Ascending aorta (tissue), 2 donors: ENCODE measurements around the gene IL1RAP. TPM values are rescaled to one million over a fixed set of nuclear protein-coding genes. Genes with fewer than 3 reads are reported as not detected.

Experiments
- DNase-seq, 2 donors: peaks; one replicate each; pipeline ENCODE4 v3.0.0-alpha.2; 2019; ENCODE audit warnings: low spot score in 2 of 2
- H3K27ac ChIP-seq, 2 donors: fragments of 200-600 bp; sonication (generic); one replicate each; pipeline ENCODE4 v1.5.1; 2016 to 2017; ENCODE audit warnings: mild to moderate bottlenecking in 1 of 2
- H3K27me3 ChIP-seq: fragments of 200-600 bp; sonication (generic); one replicate; pipeline ENCODE4 v1.5.1; 2017
- H3K36me3 ChIP-seq, 2 donors: fragments of 200-600 bp; sonication (generic); one replicate each; pipeline ENCODE4 v1.5.1; 2016
- H3K4me1 ChIP-seq, 2 donors: fragments of 200-600 bp; sonication (generic); one replicate each; pipeline ENCODE4 v1.5.1; 2016 to 2017; ENCODE audit warnings: mild to moderate bottlenecking in 1 of 2
- H3K4me3 ChIP-seq, 2 donors: fragments of 200-600 bp; sonication (generic); one replicate each; pipeline ENCODE4 v1.5.1; 2016 to 2017; ENCODE audit warnings: mild to moderate bottlenecking in 1 of 2
- H3K9me3 ChIP-seq, 2 donors: fragments of 200-600 bp; sonication (generic); one replicate each; pipeline ENCODE4 v1.5.1; 2016
- intact Hi-C: fragments of 100-400 bp; cut with DNase I; formaldehyde crosslinking; loops from one replicate; pipeline ENCODE4 v1.15.1; 2023
- total RNA-seq: library from RNA; depleted of rRNA; stranded (reverse); fragments of >200 nt; gene quantifications from one replicate; pipeline ENCODE4 v1.1.0, GENCODE V29; 2016
- TF ChIP-seq, protein P1 (sequence below), 3 experiments: fragments of 200-600 bp in 2 of 3; fragments of 450-650 bp in 1 of 3; sonication (generic) in 2 of 3; IDR thresholded peaks; one replicate each; pipeline ENCODE4 v1.5.1; 2016 to 2019; ENCODE audit warnings: antibody characterized with exemption in 3 of 3, mild to moderate bottlenecking in 1 of 3, moderate library complexity in 1 of 3

IL1RAP gene
- total RNA-seq, 1 donor from 2014 or later = 12.8 TPM

DNA sequence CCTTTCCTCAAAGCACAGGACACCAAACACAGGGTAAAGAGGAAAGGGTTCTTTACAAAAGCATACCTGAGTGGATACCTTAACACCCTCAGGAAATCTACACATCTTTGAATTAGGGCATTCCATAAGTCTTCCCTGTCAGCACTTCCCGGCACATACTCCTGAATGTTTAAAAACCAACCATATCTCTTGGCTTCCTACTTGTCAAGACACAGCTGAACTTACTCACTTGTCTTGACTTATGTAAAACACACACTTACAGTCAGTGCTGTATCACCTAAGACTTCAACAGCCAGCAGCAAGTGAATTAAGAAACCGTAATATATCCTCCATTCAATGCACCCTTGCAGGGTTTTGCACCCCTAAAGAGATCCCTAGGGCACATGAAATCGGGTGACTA lies 17.5 kb downstream of the IL1RAP start:
- TF ChIP-seq, protein P1, sequence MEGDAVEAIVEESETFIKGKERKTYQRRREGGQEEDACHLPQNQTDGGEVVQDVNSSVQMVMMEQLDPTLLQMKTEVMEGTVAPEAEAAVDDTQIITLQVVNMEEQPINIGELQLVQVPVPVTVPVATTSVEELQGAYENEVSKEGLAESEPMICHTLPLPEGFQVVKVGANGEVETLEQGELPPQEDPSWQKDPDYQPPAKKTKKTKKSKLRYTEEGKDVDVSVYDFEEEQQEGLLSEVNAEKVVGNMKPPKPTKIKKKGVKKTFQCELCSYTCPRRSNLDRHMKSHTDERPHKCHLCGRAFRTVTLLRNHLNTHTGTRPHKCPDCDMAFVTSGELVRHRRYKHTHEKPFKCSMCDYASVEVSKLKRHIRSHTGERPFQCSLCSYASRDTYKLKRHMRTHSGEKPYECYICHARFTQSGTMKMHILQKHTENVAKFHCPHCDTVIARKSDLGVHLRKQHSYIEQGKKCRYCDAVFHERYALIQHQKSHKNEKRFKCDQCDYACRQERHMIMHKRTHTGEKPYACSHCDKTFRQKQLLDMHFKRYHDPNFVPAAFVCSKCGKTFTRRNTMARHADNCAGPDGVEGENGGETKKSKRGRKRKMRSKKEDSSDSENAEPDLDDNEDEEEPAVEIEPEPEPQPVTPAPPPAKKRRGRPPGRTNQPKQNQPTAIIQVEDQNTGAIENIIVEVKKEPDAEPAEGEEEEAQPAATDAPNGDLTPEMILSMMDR (IDR thresholded peaks at IDR 0.05) = no peak
- H3K4me3 ChIP-seq = no peak overlapping the region
- H3K27ac ChIP-seq = no peak overlapping the region
- peaks cover 0 to 3% of the 10 kb centered on the region in 2 donors for H3K4me1 ChIP-seq
- no peaks in the 10 kb centered on the region for H3K9me3 ChIP-seq
- H3K27me3 ChIP-seq = no peaks in the 10 kb centered on the region
- no peaks in the 10 kb centered on the region for H3K36me3 ChIP-seq
- no peak for DNase-seq
- intact Hi-C loops = no loop called here

DNA sequence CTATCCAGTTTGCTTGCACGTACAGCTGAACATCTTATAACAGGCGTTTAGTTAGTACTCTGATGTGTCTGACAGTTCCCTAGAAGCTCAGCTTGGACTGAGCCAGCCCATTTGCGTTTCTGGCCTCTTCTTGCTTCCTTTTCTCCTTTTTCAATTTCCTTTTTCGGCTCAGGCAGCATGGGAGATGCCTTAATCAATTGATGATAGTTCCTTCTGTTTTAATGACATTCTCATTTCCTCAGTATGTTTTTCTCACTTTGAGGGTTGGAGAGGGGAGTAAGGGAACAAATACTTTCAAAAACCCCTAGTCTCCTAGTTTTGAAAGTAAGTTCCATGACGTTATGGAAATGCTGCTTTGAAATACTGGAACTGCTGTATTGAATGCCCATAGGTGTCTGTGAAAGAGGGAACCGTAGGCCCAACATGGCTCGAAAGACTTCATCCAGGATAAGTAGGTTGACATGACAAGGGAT lies 18.9 kb downstream of the IL1RAP start:
- Histone ChIP-seq H3K36me3 (no peaks in the 10 kb centered on the region), H3K4me1 (peaks cover 0 to 3% of the 10 kb centered on the region in 2 donors), H3K27ac (peak overlapping the region; percentile 22 to 47), H3K9me3 (no peaks in the 10 kb centered on the region), H3K4me3 (no peak overlapping the region), H3K27me3 (no peaks in the 10 kb centered on the region)
- DNase-seq = no peak
- TF ChIP-seq, protein P1 (IDR thresholded peaks at IDR 0.05) = no peak
- intact Hi-C loops = no loop called here

DNA sequence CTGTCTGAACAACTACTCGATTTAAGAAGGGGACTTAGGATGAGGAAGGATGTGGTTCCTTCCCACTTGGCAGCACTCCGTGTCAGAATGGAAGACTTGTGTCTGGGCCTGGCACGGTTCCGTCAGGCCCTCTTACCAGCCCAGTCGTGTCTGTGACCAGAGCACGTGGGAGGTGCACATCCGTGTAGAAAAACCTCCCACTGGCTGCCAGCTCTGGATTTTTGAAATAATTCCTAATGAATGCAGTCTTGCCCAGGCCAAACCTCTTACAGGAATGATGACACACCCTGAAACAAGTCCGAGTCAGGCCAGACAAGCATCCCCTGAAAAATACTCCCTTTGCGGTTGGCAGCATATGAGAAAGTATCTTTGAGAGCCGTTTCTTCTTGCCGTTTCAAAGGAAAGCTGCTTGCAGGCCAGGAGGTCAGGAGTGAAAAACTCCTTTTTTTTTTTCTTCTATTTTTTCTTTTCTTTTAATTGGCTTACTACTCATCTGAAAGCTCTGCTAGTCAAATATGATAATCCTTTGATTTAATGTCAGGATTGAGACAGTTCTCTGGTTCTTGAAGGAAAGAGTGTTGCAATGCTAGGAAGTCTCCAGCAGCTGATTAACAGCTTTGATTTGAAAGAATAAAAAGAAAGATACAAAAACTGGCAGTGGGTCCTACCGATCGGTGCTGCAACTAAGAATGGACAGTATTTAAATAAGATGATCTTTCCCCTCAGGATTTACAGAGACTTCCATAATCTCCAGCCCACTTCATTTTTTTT lies 19.8 kb downstream of the IL1RAP start:
- no peaks in the 10 kb centered on the region for H3K27me3 ChIP-seq
- H3K27ac ChIP-seq = peak overlapping the region; percentile 30 to 47
- TF ChIP-seq, protein P1 (IDR thresholded peaks at IDR 0.05) = no peak
- H3K9me3 ChIP-seq = no peaks in the 10 kb centered on the region
- peaks cover 0 to 3% of the 10 kb centered on the region in 2 donors for H3K4me1 ChIP-seq
- peak overlapping the region in 1 of 2 donors; percentile 16 for H3K4me3 ChIP-seq
- intact Hi-C loops = no loop called here
- peak in 1 of 2 donors; percentile 80 for DNase-seq
- H3K36me3 ChIP-seq = no peaks in the 10 kb centered on the region

DNA sequence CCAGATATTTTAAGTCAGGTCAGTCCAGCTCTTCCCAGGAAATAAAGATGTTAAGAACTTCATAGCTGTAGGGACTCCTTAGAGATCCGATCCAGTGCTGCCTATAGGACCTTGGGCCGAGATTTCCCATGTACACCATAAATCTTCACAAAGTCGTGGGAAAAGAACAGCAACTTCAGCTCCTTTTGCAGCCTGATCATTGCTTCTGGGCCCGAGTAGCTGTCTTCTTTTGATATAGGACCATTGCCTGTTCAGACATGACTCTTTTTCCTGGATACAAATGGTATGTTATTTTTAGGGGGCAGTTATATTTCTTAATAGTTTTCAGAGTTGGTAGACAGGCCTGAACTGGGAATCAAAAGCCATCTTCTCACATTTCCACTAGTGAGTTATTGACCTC lies 20.5 kb downstream of the IL1RAP start:
- intact Hi-C loops = no loop called here
- Histone ChIP-seq H3K27me3 (no peaks in the 10 kb centered on the region), H3K4me3 (no peak overlapping the region), H3K4me1 (peaks cover 0 to 3% of the 10 kb centered on the region in 2 donors), H3K27ac (peak overlapping the region; percentile 30 to 47), H3K9me3 (no peaks in the 10 kb centered on the region), H3K36me3 (no peaks in the 10 kb centered on the region)
- TF ChIP-seq, protein P1 (IDR thresholded peaks at IDR 0.05) = no peak
- no peak for DNase-seq

DNA sequence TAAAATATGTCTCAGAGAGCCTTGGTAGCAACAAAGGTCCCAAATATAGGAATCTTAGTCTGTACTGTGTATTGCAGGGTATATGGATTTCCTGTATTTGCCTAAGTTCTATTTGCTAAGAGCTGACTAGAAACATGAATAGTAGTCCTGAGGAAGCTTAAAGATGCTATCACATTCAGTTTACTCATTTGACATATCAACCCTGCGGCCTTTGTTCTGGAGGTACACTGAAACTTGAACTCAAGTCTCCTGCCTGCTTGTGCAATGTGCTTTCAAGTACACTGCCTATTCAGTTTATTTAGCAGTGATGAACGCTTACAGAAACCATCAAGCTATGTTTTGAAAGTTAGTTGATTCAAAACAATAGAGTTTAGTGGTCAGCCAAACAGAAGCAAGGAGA lies 21.1 kb downstream of the IL1RAP start:
- TF ChIP-seq, protein P1 (IDR thresholded peaks at IDR 0.05) = no peak
- Histone ChIP-seq H3K4me3 (no peak overlapping the region), H3K9me3 (no peaks in the 10 kb centered on the region), H3K27ac (no peak overlapping the region), H3K27me3 (no peaks in the 10 kb centered on the region), H3K4me1 (peaks cover 0 to 3% of the 10 kb centered on the region in 2 donors), H3K36me3 (no peaks in the 10 kb centered on the region)
- intact Hi-C loops = no loop called here
- no peak for DNase-seq
